Fibroblast of mammary gland (primary cell): Measurements from ENCODE around the gene RHBDF1.

Experiments used
- DNase-seq: peaks from one replicate; pipeline ENCODE4 v3.0.0-alpha.2; 2010; ENCODE audit warnings: low read depth
- H3K4me3 ChIP-seq: 2 replicates; pipeline ENCODE4 v1.5.1; 2011; ENCODE audit warnings: low read depth, mild to moderate bottlenecking, low read length, moderate library complexity; ENCODE audit not compliant: control insufficient read depth
- TF ChIP-seq, protein P1 (sequence below): conservative IDR thresholded peaks from 2 replicates; pipeline ENCODE4 v1.5.1; 2011; ENCODE audit warnings: low read depth, low read length, inconsistent platforms; ENCODE audit not compliant: control insufficient read depth, insufficient read depth

The RHBDF1 gene, protein sequence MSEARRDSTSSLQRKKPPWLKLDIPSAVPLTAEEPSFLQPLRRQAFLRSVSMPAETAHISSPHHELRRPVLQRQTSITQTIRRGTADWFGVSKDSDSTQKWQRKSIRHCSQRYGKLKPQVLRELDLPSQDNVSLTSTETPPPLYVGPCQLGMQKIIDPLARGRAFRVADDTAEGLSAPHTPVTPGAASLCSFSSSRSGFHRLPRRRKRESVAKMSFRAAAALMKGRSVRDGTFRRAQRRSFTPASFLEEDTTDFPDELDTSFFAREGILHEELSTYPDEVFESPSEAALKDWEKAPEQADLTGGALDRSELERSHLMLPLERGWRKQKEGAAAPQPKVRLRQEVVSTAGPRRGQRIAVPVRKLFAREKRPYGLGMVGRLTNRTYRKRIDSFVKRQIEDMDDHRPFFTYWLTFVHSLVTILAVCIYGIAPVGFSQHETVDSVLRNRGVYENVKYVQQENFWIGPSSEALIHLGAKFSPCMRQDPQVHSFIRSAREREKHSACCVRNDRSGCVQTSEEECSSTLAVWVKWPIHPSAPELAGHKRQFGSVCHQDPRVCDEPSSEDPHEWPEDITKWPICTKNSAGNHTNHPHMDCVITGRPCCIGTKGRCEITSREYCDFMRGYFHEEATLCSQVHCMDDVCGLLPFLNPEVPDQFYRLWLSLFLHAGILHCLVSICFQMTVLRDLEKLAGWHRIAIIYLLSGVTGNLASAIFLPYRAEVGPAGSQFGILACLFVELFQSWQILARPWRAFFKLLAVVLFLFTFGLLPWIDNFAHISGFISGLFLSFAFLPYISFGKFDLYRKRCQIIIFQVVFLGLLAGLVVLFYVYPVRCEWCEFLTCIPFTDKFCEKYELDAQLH

DNA sequence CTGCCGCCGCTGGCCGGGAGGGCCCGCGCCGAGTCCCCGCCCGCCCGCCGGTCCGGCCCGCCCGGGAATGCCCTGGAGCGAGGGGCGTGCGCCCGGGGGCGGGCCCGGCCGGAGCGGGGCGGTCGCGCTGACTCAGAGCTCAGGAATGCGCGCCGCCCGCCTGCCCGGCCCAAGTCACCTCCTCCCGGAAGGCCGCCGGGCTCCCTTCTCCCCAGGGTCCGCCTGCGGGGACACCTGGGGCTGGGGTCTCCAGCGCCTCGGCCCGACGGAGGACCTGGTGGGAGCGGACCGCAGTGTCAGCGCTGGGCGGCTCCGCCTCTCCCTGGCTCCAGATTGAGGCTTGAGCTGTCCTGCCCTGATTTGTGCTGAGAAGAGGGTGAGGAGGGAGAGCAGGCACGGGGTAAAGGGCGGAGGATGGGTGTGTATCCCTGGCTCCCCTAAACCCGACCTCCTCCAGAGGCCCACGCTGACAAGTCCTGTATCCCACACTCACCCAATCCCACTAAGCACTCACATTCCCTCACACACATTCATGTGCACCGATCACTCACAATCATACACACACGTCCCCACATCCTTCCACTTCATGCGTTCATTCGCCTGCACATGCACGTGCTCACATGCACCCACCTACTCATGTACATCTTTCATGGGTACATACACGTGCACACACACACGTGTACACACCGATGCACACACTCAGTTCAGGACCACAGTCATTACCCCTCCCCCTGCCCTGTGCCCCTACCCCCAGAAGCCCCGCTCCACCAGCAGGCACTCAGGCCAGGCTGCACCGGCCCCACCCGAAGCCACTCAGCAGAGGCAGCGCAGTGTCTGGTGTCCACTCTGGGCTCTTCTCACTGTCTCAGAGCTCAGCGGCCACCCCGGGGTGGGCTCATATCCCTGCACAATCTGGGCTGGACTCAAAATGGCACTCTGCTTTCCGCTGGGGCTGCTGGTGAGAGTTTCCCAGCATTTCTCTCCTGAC lies at the start of gene RHBDF1:
TSS of gene RHBDF1 (minus strand) at position 71 of the 988 bp plus-strand sequence. CDS start 7,616 bp downstream, outside the sequence.
- peak; percentile 39 for DNase-seq
- peak within 1 kb of the TSS; percentile 73 for H3K4me3 ChIP-seq
- TF ChIP-seq, protein P1, sequence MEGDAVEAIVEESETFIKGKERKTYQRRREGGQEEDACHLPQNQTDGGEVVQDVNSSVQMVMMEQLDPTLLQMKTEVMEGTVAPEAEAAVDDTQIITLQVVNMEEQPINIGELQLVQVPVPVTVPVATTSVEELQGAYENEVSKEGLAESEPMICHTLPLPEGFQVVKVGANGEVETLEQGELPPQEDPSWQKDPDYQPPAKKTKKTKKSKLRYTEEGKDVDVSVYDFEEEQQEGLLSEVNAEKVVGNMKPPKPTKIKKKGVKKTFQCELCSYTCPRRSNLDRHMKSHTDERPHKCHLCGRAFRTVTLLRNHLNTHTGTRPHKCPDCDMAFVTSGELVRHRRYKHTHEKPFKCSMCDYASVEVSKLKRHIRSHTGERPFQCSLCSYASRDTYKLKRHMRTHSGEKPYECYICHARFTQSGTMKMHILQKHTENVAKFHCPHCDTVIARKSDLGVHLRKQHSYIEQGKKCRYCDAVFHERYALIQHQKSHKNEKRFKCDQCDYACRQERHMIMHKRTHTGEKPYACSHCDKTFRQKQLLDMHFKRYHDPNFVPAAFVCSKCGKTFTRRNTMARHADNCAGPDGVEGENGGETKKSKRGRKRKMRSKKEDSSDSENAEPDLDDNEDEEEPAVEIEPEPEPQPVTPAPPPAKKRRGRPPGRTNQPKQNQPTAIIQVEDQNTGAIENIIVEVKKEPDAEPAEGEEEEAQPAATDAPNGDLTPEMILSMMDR, result no peak

DNA sequence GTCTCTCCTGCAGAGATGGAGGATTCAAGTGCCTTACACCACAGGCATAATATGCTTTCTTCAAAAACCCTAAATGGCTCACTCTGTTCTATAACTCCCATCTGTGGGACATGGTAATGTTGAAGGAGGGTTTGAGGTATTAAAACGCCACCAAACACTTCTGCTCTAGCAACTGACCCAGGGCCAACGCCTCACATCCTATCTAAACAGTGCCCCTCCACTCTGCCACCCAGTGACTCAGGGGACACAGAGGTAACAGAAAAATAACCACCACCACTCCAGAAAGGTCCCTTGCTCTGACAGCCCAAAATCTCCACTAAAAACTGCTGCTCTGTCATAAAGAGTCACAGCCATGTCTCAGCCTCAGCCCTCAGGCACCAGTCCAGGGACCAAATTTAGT lies 48.3 kb upstream of the RHBDF1 start:
- DNase-seq, result no peak
- TF ChIP-seq, protein P1, result no peak
- no peak overlapping the region for H3K4me3 ChIP-seq

DNA sequence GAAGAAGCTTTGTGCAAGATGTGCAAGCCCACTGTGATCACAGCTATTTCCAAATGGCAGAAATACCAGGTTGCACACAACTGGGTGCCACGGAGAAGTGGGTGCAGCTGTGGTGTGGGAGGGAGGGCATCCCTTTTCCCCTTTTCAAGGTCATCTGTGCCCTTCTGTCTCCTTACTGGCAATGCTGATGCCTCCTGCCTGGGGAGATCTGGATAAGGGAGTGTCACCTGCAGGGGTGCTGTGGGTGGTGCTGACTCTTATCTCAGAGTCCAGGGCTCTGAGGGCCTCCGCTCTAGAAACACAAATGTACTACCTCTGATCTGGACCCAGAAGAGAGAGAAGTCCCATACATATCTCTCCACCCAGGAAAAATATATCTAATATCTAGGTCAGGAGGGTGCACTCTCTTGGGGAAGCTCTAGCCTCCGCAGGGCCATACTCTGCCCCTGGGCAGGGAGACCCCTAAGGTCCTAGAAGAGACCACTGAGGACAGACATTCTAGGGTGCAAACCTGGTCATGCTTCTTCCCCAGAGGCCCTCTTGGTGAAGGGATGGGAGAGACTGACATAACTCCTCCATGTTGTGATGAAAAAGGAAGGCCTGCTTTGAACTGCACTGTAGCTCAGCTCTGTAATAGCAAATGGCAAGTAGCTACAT lies 47.5 kb upstream of the RHBDF1 start:
- DNase-seq, result no peak
- TF ChIP-seq, protein P1, result no peak
- H3K4me3 ChIP-seq, result no peak overlapping the region

DNA sequence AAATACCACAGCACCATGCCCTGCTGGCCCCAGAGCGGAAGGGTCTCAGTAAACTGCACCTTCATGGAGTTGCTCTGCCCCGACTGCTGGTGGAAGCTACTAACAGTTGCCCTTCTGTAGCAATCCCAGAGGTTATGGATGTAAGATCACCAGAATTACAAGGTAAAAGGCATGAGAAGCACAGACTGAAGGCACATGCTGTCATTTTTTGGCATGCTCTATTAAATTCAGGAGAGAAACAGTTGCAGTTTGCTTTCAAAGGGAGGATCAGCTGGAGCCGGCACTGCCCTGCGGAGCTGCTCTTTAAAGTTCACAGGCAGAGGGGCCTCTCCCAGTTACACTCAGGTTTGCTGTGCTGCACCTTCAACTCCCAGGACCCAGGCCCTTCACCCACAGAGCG lies 46.9 kb upstream of the RHBDF1 start:
- TF ChIP-seq, protein P1, result no peak
- no peak for DNase-seq
- no peak overlapping the region for H3K4me3 ChIP-seq

DNA sequence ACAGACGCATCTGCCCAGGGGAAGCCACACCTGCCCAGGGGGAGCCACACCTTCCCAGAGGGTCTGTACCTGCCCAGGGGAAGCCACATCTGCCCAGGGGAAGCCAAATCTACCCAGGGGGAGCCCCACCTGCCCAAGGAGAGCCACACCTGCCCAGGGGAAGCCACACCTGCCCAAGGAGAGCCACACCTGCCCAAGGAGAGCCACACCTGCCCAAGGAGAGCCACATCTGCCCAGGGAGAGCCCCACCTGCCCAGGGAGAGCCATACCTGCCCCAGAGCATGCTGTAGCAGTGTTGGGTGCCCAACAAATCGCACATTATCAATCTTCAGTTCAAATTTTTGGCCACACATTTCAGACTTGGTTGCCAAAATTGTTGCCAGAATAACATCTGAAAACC lies 46.4 kb upstream of the RHBDF1 start:
- TF ChIP-seq, protein P1, result no peak
- no peak for DNase-seq
- no peak overlapping the region for H3K4me3 ChIP-seq
